Breast epithelium (tissue), 4 donors: ENCODE data around the gene LIX1L. TPM values are rescaled to one million over a fixed set of nuclear protein-coding genes. Genes with fewer than 3 reads are reported as not detected.

Source experiments
- DNase-seq, 2 donors: peaks; one replicate each; pipeline ENCODE4 v3.0.0-alpha.2; 2019; ENCODE audit warnings: low spot score in 2 of 2
- H3K27ac ChIP-seq, 2 donors: fragments of 200-600 bp; sonication (generic) in 1 of 2; one replicate each; pipeline ENCODE4 v1.5.1; 2016 to 2019; ENCODE audit warnings: mild to moderate bottlenecking in 1 of 2
- H3K27me3 ChIP-seq, 2 donors: fragments of 200-600 bp; sonication (generic) in 1 of 2; one replicate each; pipeline versions ENCODE4 v1.5.1 to v1.6.0; 2017 to 2019; ENCODE audit warnings: control low read depth in 1 of 2, mild to moderate bottlenecking in 1 of 2
- H3K36me3 ChIP-seq: fragments of 200-600 bp; one replicate; pipeline ENCODE4 v1.5.1; 2019
- H3K4me1 ChIP-seq, 2 donors: fragments of 200-600 bp; sonication (generic); one replicate each; pipeline ENCODE4 v1.5.1; 2016 to 2019; ENCODE audit warnings: control low read depth in 1 of 2
- H3K4me3 ChIP-seq, 3 donors: fragments of 200-600 bp; sonication (generic); 1 replicate in 2 of 3; 2 replicates in 1 of 3; pipeline ENCODE4 v1.5.1; 2016 to 2019; ENCODE audit warnings: mild to moderate bottlenecking in 3 of 3, moderate library complexity in 2 of 3
- H3K9me3 ChIP-seq, 2 donors: fragments of 200-600 bp; sonication (generic) in 1 of 2; one replicate each; pipeline ENCODE4 v1.5.1; 2016 to 2019; ENCODE audit warnings: control low read depth in 1 of 2
- POLR2A ChIP-seq: fragments of 450-650 bp; IDR thresholded peaks from one replicate; pipeline ENCODE4 v1.6.1; 2016; ENCODE audit warnings: antibody characterized with exemption, mild to moderate bottlenecking, moderate library complexity
- POLR2AphosphoS5 ChIP-seq, 3 donors: sonication (generic); formaldehyde crosslinking; IDR thresholded peaks; one replicate each; pipeline ENCODE4 v1.6.1; 2017; ENCODE audit warnings: antibody characterized with exemption in 3 of 3
- intact Hi-C: fragments of 100-400 bp; cut with DNase I; formaldehyde crosslinking; loops from one replicate; pipeline ENCODE4 v1.15.1; 2023; ENCODE audit warnings: low total_unique reads
- total RNA-seq, 3 donors: library from RNA; depleted of rRNA; stranded (reverse); fragments of >200 nt; gene quantifications; one replicate each; pipeline ENCODE4 v1.1.0, GENCODE V29; 2016
- TF ChIP-seq, protein P1 (sequence below), 3 donors: fragments of 450-650 bp; IDR thresholded peaks; one replicate each; pipeline ENCODE4 v1.5.1; 2016 to 2017; ENCODE audit warnings: antibody characterized with exemption in 3 of 3, mild to moderate bottlenecking in 3 of 3, moderate library complexity in 3 of 3

LIX1L gene
- total RNA-seq, 3 donors from 2014 or later = 18.1 to 28.5 (median 21.8) TPM

DNA sequence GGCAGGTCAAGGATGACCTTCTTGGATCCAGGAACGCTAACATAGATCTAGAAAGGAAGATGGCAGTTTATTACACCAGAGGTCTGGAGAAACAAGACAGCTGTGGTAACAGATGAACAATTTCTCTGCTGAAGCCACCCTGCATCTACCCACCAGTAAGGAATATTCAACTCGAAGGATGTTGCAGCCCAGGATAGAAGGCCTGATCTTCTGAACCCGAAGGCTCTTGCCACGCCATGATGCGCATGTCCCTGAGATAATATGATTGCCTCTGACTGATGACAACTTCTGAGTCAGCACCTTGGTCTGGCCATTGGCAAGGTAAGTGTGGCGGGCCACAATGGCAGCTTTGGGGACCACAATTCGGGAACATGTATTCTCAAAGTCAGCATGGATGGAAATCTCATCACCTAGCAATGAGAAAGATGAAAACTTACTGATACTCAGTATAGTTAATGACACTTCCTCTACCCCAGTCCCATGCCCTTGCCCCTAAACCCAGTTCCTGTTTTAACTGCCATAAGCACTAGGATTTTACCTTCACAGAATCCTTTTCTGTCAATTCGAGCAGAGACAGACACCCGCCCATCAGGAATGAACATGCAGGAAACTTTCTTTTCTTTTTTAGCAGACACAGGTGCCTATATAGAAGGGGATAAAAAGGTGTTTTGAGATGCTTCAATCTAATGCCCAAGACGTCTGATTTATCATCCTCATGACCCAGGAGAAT lies 36.7 kb upstream of the LIX1L start:
- H3K4me3 ChIP-seq = peak overlapping the region; percentile 71 to 81 (median 76)
- peaks cover 2 to 9% of the 10 kb centered on the region in 2 donors for H3K4me1 ChIP-seq
- no peaks in the 10 kb centered on the region for H3K27me3 ChIP-seq
- peaks cover 19% of the 10 kb centered on the region for H3K36me3 ChIP-seq
- intact Hi-C loops = no loop called here
- TF ChIP-seq POLR2A (no peak), POLR2AphosphoS5 (IDR thresholded peaks at IDR 0.05) (peak; percentile 67 to 87 (median 71))
- TF ChIP-seq, protein P1, sequence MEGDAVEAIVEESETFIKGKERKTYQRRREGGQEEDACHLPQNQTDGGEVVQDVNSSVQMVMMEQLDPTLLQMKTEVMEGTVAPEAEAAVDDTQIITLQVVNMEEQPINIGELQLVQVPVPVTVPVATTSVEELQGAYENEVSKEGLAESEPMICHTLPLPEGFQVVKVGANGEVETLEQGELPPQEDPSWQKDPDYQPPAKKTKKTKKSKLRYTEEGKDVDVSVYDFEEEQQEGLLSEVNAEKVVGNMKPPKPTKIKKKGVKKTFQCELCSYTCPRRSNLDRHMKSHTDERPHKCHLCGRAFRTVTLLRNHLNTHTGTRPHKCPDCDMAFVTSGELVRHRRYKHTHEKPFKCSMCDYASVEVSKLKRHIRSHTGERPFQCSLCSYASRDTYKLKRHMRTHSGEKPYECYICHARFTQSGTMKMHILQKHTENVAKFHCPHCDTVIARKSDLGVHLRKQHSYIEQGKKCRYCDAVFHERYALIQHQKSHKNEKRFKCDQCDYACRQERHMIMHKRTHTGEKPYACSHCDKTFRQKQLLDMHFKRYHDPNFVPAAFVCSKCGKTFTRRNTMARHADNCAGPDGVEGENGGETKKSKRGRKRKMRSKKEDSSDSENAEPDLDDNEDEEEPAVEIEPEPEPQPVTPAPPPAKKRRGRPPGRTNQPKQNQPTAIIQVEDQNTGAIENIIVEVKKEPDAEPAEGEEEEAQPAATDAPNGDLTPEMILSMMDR (IDR thresholded peaks at IDR 0.05) = no peak
- H3K9me3 ChIP-seq = no peaks in the 10 kb centered on the region
- DNase-seq = no peak
- peak overlapping the region; percentile 95 to 96 for H3K27ac ChIP-seq

DNA sequence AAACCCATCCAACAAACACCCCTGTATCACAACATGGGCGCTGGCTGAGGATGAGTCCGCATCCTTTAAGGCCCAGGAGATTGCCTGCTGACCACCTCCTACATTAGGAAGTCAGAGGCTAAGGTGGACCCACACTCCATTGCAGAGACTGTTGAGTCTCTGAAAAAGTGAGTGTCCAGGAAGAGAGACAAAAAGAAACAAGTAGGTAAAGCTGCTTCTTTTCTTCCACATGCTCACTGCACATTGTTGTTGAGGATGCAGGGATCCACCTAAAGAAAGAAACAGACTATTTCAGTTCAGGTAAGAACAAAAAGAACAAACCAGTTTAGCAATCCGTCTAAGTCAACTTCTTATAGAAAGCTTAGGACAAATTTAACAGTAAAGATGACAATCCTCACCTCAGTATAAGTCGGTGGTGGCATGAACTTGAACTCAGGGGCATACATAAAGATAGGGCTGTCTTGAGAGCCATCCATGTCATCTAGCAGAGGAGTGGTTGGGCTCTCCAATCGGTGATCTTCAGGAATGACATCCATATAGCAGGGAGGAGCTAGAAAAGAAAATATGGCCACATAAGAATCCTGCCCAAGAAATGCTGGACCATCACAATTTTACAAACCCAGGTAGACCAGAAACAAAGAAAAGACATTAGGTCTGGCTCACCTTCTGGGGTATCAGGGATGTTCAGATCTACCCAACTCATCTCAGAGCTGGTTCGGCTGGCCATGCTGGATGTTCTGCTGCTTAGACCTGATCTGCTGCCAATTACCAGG lies 36.0 kb upstream of the LIX1L start:
- no peaks in the 10 kb centered on the region for H3K9me3 ChIP-seq
- peaks cover 19% of the 10 kb centered on the region for H3K36me3 ChIP-seq
- peak in 2 of 3 donors; percentile 13 to 64 for TF ChIP-seq POLR2AphosphoS5 (IDR thresholded peaks at IDR 0.05)
- TF ChIP-seq, protein P1 (IDR thresholded peaks at IDR 0.05) = no peak
- TF ChIP-seq POLR2A = no peak
- H3K4me3 ChIP-seq = peak overlapping the region; percentile 71 to 81 (median 76)
- H3K27ac ChIP-seq = peak overlapping the region; percentile 95 to 96
- H3K27me3 ChIP-seq = no peaks in the 10 kb centered on the region
- no peak for DNase-seq
- intact Hi-C loops = no loop called here
- H3K4me1 ChIP-seq = peaks cover 2 to 7% of the 10 kb centered on the region in 2 donors

DNA sequence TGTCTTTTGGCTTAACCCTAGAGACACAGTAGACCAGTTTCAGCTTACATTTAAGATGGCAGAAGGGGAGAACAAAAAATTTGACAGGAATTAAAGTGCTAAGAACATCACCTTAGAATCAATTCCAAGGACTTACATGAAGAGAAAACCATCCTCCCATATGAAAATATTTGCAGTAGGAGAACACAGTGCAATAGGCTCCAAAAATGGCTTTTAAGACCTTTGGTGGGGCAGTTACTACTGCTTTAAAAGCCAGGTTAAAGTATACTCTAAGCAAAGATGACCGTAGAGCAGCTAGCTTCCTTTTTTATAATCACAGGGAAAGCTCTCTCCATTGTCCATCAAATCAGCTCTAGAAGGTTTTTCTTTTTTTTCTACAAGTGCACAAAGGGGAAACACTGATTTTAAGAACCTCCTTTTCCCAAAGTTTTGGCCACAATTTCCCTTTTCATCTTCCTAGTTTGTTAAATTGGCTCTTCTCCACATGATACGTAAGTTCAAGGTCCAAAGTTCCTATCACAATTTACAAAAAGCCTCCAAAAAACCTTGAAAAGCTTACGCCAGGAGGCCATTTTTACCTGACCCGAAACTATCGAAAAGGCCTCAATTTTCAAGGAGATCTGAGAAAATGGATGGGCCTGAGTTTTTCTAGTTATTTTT lies 35.3 kb upstream of the LIX1L start:
- TF ChIP-seq POLR2A (peak; percentile 12), POLR2AphosphoS5 (IDR thresholded peaks at IDR 0.05) (no peak)
- TF ChIP-seq, protein P1 (IDR thresholded peaks at IDR 0.05) = no peak
- intact Hi-C loops = no loop called here
- no peak for DNase-seq

DNA sequence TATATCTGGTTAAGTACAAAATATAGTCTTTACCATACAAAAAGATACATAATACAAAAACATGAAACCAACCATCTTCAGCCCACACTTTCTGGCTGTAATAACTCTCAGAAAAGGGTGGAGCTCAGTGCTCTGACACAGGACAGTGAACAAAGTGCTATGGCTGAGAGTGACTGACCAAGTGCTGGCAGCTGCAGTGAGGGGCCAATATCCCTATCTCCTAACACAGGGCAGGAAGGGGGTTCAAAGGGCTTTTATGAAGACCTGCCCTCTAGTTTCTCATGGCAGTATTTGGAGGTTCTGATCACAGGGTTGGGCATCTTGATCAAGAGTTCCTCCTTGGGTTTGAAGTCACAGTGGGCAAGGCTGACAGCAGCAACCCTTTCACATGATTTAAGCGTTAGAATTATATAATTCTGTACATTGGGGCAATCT lies 34.7 kb upstream of the LIX1L start:
- intact Hi-C loops = no loop called here
- no peaks in the 10 kb centered on the region for H3K9me3 ChIP-seq
- peak overlapping the region; percentile 71 to 81 (median 76) for H3K4me3 ChIP-seq
- peak overlapping the region; percentile 95 to 96 for H3K27ac ChIP-seq
- peaks cover 0 to 3% of the 10 kb centered on the region in 2 donors for H3K4me1 ChIP-seq
- TF ChIP-seq POLR2A (no peak), POLR2AphosphoS5 (IDR thresholded peaks at IDR 0.05) (peak in 2 of 3 donors; percentile 74 to 75)
- TF ChIP-seq, protein P1 (IDR thresholded peaks at IDR 0.05) = no peak
- no peaks in the 10 kb centered on the region for H3K27me3 ChIP-seq
- no peak for DNase-seq
- peaks cover 19% of the 10 kb centered on the region for H3K36me3 ChIP-seq

More for the DNA sequence above, 35.3 kb upstream of the LIX1L start:
- Histone ChIP-seq H3K36me3 (peaks cover 19% of the 10 kb centered on the region), H3K9me3 (no peaks in the 10 kb centered on the region), H3K27me3 (no peaks in the 10 kb centered on the region), H3K4me1 (peaks cover 0 to 2% of the 10 kb centered on the region in 2 donors), H3K4me3 (peak overlapping the region; percentile 71 to 81 (median 76)), H3K27ac (peak overlapping the region; percentile 95 to 96)
